GM10847 (cell line): ENCODE measurements around the gene BCDIN3D.
A peak's percentile ranks its signal among the peaks of the same experiment; 100 is the strongest.

Experiments
- POLR2A ChIP-seq: IDR thresholded peaks from 2 replicates; pipeline ENCODE4 v1.6.1; 2011; ENCODE audit not compliant: insufficient read length; ENCODE audit errors: extremely low read depth

The BCDIN3D gene

DNA sequence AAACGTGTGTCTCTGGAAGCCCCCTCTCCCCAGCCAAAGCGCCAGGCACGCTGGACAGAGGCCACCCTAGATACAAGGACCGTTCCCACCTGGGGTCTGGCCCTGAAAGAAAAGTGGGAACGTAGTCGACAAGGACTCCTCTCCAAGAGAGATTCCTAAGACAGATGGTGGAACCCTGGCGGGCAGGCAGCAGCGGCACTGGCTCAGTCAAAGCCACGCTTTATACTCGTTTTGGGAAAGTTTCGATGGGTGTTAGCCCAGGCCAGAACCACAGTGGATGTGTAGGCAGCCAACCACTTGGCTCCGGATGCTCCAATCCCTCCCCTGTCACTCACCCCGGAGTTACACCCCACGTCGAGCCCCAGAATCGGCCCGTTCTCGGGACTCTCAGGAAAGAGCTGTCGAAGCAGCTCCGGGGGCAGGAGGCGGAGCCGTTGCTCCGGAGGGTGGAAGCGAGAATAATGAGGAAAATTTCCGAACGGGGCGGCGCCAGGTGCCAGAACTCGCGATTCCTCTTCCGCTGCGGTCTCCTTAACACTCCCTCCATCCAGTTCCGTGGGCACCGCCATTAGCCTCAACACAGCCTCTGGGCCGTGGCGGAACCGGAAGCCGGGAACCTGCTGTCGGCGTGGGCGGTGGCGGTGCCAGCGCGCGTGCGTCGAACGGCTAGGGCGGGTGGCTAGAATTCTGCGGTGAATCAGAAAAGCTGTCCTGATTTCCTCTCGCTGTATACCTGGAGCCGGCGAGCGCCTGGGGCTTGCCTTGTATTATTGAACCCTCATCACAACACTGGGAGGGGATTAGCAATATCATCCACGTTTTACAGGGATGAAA is at the start of gene BCDIN3D:
Gene BCDIN3D (minus strand): TSS at position 588 of the 834 bp plus-strand sequence. CDS start 19 bp downstream, at position 569.
- peak; percentile 89 for TF ChIP-seq POLR2A

GRCh38 chr12:49892084-49892731 is 49.3 kb upstream of the BCDIN3D start:
- no peak for TF ChIP-seq POLR2A

DNA sequence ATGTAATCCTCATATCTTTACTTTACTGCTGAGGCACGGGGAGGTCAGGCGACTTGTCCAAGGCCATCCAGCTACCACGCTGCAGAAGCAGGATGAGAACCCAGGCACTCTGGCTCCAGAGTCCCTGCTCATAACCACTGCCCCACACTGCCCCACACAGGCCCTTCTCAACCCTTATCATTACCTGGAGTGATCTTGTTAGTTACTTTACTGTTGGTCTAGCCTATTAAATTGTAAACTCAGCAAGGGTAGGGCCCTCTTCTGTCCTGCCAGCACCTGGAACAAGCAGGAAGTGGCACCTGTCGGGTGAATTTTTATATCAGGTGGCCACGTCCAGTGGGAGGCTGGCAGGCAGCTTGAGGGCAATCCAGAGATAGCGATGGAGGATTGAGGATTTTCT is 48.6 kb upstream of the BCDIN3D start:
- TF ChIP-seq POLR2A: no peak

DNA sequence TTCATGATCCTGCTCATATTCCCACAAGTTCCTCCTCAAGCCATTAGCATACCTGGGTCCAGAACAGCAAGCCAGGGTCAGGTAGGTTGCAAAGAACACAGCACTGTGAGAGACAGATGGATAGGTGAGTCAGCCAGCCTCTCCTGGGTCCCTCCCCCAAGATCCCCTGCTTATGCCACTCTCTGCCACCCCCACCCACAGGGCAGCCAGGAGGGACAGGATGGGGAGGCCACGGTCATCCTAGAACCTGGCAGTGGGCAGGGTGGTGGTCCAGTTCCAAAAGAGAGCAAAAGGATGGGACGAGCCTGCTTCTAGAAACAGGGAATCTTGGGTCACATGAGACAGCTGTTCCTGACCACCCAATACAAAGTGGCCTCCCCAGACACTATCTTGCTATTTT is 48.1 kb upstream of the BCDIN3D start:
- no peak for TF ChIP-seq POLR2A

DNA sequence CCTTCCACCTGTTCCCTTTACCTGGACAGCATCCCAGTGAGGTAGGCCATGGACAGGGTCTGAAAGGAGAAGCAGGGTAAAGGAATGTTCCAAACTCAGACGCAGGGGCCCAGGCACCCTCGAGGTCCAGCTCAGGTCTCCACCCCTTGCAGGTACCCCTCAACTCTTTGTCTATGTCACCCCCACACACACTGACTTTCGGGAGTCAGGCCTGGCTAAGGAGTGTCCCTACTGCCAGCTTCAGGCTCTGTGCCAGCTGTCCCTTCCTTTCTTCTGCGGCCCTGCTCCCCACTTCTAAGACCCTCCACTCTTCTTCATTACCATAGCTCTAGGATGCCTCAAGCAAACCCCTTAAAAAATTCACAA is 47.2 kb upstream of the BCDIN3D start:
- TF ChIP-seq POLR2A: no peak

- no peak for TF ChIP-seq POLR2A
Observed at GRCh38 chr12:49889361-49890095, 46.6 kb upstream of the BCDIN3D start.

- TF ChIP-seq POLR2A: no peak
Observed at GRCh38 chr12:49888461-49889151, 45.7 kb upstream of the BCDIN3D start.

DNA sequence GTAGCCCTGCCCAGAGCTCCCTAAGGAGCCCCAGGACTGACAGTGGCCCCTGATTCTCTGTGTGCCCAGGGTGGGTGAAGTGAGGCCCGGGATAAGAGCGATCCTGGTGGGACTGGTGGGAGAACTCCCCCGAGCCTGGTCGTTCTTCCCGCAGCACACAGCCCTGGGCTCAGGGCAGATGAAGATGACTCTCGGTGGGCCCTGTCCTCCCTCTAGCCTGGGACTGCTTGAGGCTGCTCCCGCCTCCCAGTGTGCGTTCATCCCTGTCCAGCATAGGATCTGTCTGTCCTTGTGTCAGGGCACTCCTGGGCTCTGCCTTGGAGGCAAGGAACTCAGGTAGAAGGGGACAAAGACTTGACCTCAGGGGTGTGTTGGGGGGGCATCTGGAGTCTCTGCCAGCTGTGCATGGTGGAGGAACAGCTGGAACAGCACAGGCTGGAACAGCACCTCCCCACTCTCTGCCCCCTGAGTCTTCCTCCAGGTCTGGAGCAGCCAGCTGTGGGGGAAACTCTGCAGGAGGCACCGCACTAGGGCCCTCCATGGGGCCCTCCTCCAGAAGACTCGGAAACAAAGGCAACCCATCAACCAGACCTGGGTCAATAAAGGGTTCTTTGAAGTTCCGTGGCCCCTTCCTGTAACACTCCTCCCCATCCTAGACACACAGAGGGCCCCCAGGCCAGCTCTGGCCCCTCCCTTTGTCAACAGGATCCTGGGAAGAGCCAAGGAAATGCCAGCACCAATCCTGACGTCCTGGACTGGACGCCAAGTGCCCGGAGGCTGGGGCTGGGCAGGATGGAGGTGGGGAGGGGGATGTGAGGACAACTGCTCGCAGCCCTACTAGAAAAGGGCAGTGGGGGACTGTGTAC is 44.9 kb upstream of the BCDIN3D start:
- no peak for TF ChIP-seq POLR2A

DNA sequence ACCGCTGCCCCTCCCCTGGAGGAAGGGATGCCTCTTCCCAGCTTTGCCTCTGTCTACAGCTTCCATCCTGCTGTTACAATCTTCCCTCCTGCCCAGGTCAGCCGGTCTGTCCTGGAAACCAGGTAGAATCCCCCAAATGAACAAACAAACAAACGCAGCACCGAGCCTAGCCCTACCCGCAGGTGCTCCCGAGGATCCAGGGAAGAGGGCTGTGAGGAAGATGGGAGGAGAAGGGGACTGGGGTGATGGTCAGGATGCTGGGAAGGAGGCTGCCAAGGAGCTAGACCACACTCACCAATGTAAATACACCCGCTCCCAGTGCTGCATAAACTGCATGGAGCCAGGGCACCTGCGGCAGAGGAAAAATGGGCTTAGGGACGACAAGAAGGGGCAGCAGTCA is 44.2 kb upstream of the BCDIN3D start:
- no peak for TF ChIP-seq POLR2A

DNA sequence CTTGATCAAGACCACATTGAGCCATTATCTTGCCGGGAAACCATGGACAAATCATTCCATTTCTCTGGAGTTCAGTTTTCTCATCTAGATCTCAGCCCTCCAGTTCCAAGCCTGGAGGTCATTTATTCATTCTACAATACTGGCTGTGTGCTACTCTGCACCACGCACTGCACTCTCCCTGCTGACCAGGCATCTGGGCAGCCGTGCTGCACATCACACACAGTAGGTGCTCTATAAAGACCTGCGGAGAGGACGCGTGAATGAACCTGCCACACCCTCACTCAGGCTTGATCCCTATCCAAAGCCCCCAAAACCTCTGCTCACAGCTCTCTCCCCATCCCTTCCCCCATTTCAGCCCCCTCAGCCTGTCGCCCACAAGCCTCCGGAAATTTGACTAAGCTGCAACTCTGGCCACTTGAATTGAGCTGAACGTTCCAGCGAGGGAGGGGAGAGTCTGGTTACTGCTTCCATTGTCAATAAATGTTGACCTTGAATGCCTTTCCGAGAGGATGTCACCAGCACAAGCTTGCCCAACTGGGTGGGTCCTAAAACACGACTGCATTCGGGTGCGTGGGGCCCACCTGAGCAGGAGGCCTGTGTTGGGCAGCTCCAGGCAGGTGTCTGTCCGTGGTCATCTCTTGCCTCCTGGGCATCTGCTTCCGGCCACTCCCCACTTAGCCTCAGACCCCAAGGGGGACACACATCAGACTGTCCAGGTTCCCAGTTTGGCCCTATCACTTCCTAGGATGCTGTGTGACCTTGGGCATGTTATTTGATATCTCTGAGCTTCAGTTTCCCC is 43.0 kb upstream of the BCDIN3D start:
- no peak for TF ChIP-seq POLR2A

- TF ChIP-seq POLR2A: no peak
Observed at GRCh38 chr12:49885118-49885517, 42.2 kb upstream of the BCDIN3D start.

DNA sequence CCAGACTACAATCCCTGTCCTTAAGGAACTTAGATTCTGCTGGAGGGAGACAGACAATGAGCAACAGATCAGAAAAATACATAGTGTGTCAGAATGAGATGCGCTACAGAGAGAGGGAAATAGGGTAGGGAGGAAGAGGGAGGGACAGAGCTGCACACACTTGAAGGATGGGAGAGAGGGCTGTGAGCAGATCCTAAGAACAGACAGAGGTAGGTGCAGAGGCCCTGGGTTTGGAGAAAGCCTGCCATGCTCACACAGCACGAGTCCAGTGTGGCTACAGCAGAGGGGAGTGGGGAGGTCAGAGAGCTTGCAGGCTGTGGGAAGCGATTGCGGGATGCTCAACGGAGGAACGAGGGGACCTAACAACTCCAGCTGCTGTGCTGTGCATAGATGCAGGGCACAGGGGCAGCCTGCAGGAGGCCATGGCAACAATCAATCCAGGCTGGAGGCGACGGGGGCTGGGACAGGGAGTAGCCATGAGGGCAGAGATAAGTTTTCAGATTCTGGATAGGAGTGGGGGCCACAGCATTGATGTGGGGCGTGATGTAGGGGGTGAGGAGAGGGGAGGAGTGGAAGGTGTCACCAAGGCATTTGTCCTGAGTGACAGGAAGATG is 40.1 kb upstream of the BCDIN3D start:
- no peak for TF ChIP-seq POLR2A

- no peak for TF ChIP-seq POLR2A
Observed at GRCh38 chr12:49882248-49882850, 39.4 kb upstream of the BCDIN3D start.
